ENCODE data around the gene GJB4. TPM values are rescaled to one million over a fixed set of nuclear protein-coding genes. Genes with fewer than 3 reads are reported as not detected.

Gene GJB4
- total RNA-seq, 1 donor from 2014 or later, result 1.3 TPM

GRCh38 chr1:34794790-34795180, 35.2 kb downstream of the GJB4 start:
- DNase-seq (ENCODE audit: low read depth), result no peak
- H3K4me3 ChIP-seq (ENCODE audit: low read depth, low read length), result no peak overlapping the region
- TF ChIP-seq, protein P1, sequence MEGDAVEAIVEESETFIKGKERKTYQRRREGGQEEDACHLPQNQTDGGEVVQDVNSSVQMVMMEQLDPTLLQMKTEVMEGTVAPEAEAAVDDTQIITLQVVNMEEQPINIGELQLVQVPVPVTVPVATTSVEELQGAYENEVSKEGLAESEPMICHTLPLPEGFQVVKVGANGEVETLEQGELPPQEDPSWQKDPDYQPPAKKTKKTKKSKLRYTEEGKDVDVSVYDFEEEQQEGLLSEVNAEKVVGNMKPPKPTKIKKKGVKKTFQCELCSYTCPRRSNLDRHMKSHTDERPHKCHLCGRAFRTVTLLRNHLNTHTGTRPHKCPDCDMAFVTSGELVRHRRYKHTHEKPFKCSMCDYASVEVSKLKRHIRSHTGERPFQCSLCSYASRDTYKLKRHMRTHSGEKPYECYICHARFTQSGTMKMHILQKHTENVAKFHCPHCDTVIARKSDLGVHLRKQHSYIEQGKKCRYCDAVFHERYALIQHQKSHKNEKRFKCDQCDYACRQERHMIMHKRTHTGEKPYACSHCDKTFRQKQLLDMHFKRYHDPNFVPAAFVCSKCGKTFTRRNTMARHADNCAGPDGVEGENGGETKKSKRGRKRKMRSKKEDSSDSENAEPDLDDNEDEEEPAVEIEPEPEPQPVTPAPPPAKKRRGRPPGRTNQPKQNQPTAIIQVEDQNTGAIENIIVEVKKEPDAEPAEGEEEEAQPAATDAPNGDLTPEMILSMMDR (IDR thresholded peaks at IDR 0.05; ENCODE audit: insufficient read depth, low read length, poor library complexity, severe bottlenecking), result no peak
- no peaks in the 10 kb centered on the region for H3K36me3 ChIP-seq (ENCODE audit: control insufficient read depth, insufficient read depth, low read length)
- H3K27me3 ChIP-seq (ENCODE audit: control insufficient read depth, insufficient read depth, low read length), result peaks cover 33% of the 10 kb centered on the region

GRCh38 chr1:34795916-34796315, 36.4 kb downstream of the GJB4 start:
- Histone ChIP-seq H3K4me3 (ENCODE audit: low read depth, low read length) (no peak overlapping the region), H3K36me3 (ENCODE audit: control insufficient read depth, insufficient read depth, low read length) (no peaks in the 10 kb centered on the region), H3K27me3 (ENCODE audit: control insufficient read depth, insufficient read depth, low read length) (peaks cover 30% of the 10 kb centered on the region)
- TF ChIP-seq, protein P1 (IDR thresholded peaks at IDR 0.05; ENCODE audit: insufficient read depth, low read length, poor library complexity, severe bottlenecking), result no peak
- no peak for DNase-seq (ENCODE audit: low read depth)

DNA sequence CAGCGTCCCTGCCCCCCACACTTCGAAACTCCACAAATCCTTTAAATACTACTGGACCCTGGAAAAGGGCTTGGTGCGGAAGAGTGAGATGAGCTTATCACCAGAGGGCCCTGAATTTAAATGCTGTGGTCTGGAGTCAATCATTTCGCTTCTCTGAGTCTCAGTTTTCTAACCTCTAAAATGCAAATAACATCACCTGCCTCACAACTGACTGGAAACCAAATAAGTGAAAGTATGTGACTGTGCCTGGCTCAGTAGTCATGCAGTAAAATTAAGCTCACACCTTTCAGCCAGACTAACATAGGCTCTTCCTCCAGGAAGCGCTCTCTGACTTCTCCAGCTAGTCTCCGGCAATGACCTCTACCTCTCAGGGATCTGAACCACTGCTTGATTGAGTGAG, 37.5 kb downstream of the GJB4 start:
- no peak overlapping the region for H3K4me3 ChIP-seq (ENCODE audit: low read depth, low read length)
- TF ChIP-seq, protein P1 (IDR thresholded peaks at IDR 0.05; ENCODE audit: insufficient read depth, low read length, poor library complexity, severe bottlenecking), result no peak
- no peaks in the 10 kb centered on the region for H3K36me3 ChIP-seq (ENCODE audit: control insufficient read depth, insufficient read depth, low read length)
- peaks cover 21% of the 10 kb centered on the region for H3K27me3 ChIP-seq (ENCODE audit: control insufficient read depth, insufficient read depth, low read length)
- DNase-seq (ENCODE audit: low read depth), result no peak

GRCh38 chr1:34800214-34800613, 40.7 kb downstream of the GJB4 start:
- H3K4me3 ChIP-seq (ENCODE audit: low read depth, low read length), result no peak overlapping the region
- TF ChIP-seq, protein P1 (IDR thresholded peaks at IDR 0.05; ENCODE audit: insufficient read depth, low read length, poor library complexity, severe bottlenecking), result no peak
- DNase-seq (ENCODE audit: low read depth), result no peak
- no peaks in the 10 kb centered on the region for H3K36me3 ChIP-seq (ENCODE audit: control insufficient read depth, insufficient read depth, low read length)
- peaks cover 3% of the 10 kb centered on the region for H3K27me3 ChIP-seq (ENCODE audit: control insufficient read depth, insufficient read depth, low read length)

GRCh38 chr1:34803770-34804169, 44.2 kb downstream of the GJB4 start:
- Histone ChIP-seq H3K36me3 (ENCODE audit: control insufficient read depth, insufficient read depth, low read length) (no peaks in the 10 kb centered on the region), H3K27me3 (ENCODE audit: control insufficient read depth, insufficient read depth, low read length) (no peaks in the 10 kb centered on the region), H3K4me3 (ENCODE audit: low read depth, low read length) (no peak overlapping the region)
- no peak for DNase-seq (ENCODE audit: low read depth)
- TF ChIP-seq, protein P1 (IDR thresholded peaks at IDR 0.05; ENCODE audit: insufficient read depth, low read length, poor library complexity, severe bottlenecking), result no peak

DNA sequence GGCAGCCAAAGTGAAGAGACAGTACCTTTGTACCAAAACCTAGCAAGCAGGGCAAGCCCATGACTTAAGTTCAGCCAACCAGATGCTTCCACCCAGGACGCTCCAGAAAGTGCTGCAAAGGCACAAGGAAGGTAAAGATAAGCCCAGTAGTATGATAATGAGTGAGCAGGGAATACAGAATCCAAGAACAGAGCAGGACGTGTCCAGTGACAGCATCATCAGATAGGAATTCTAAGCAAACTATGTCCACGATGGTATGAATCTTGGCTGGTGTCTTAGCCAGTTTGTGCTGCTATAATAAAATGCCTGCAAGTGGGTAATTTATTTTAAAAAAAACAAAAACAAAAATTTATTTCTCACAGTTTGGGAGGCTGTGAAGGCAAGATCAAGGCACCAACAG, 46.9 kb downstream of the GJB4 start:
- no peaks in the 10 kb centered on the region for H3K27me3 ChIP-seq (ENCODE audit: control insufficient read depth, insufficient read depth, low read length)
- TF ChIP-seq, protein P1 (IDR thresholded peaks at IDR 0.05; ENCODE audit: insufficient read depth, low read length, poor library complexity, severe bottlenecking), result no peak
- no peak for DNase-seq (ENCODE audit: low read depth)
- H3K36me3 ChIP-seq (ENCODE audit: control insufficient read depth, insufficient read depth, low read length), result no peaks in the 10 kb centered on the region
- H3K4me3 ChIP-seq (ENCODE audit: low read depth, low read length), result no peak overlapping the region

All from kidney epithelial cell (primary cell).